Measurements from ENCODE around the gene PTPRN2. TPM values are rescaled to one million over a fixed set of nuclear protein-coding genes. Genes with fewer than 3 reads are reported as not detected.

Gene PTPRN2
- total and polyA plus RNA-seq, 2 of the 8 experiments (the other 6 are each of a cell fraction or from before 2014, with no cell fraction given), result 2.6 to 4.5 TPM

- no peaks in the 10 kb centered on the region for H3K27me3 ChIP-seq (replicated peaks in 1 of 4; ENCODE audit: control insufficient read depth in 3 of 4, extremely low read depth in 1 of 4, insufficient read depth in 3 of 4, low read length in 3 of 4)
- ChIA-PET POLR2A (ENCODE audit: partially characterized antibody) (no interaction called here), CTCF (ENCODE audit: partially characterized antibody) (no interaction called here)
- H4K91ac ChIP-seq (replicated peaks; ENCODE audit: insufficient read length, low read length), result no peak overlapping the region
- H3K4me3 ChIP-seq (ENCODE audit: extremely low read depth in 1 of 4, insufficient read depth in 2 of 4, low read depth in 3 of 4, low read length in 4 of 4), result no peak overlapping the region
- H3K18ac ChIP-seq (ENCODE audit: extremely low read depth, low read length), result no peak overlapping the region
- no peak overlapping the region for H2BK5ac ChIP-seq (ENCODE audit: low read depth, low read length)
- FAIRE-seq (no peak), DNase-seq (ENCODE audit: low read depth in 1 of 2, low spot score in 2 of 2) (no peak)
- peaks cover 7% of the 10 kb centered on the region for H3K23me2 ChIP-seq (ENCODE audit: low read depth, low read length)
- H3K79me2 ChIP-seq (ENCODE audit: control insufficient read depth in 1 of 2, insufficient read depth in 2 of 2, low read length in 2 of 2), result no peaks in the 10 kb centered on the region; a peak in 1 of 4 replicates
- no peak overlapping the region for H3K23ac ChIP-seq (ENCODE audit: insufficient read length)
- no peak overlapping the region for H2BK120ac ChIP-seq (replicated peaks; ENCODE audit: low read depth, low read length)
- H3K9me3 ChIP-seq (ENCODE audit: insufficient read depth in 2 of 2, low read depth in 1 of 2, low read length in 1 of 2), result peaks cover 26 to 62% of the 10 kb centered on the region in 2 experiments
- no peak overlapping the region for H3K27ac ChIP-seq (ENCODE audit: low read depth, low read length)
- H3K9ac ChIP-seq (replicated peaks in 1 of 4; ENCODE audit: extremely low read depth in 1 of 4, low read depth in 3 of 4, low read length in 3 of 4), result no peak overlapping the region
- peaks cover 4% of the 10 kb centered on the region for H3K79me1 ChIP-seq (ENCODE audit: low read depth, low read length)
- no peak overlapping the region for H4K5ac ChIP-seq (ENCODE audit: insufficient read length, low read depth, low read length)
- no peaks in the 10 kb centered on the region; a peak in 1 of 7 replicates for H3K4me1 ChIP-seq (replicated peaks in 1 of 4; ENCODE audit: control insufficient read depth in 3 of 4, insufficient read depth in 4 of 4, low read length in 3 of 4)
- no peak overlapping the region for H2BK12ac ChIP-seq (ENCODE audit: low read depth, low read length)
- H2AFZ ChIP-seq (ENCODE audit: low read length), result no peak overlapping the region
- 86% methylated on average over 9 of the region's 14 CpGs; no CpG with 5 or more reads in 1 of the 2 experiments for WGBS, 2 experiments (ENCODE audit: extremely low coverage in 1 of 2, insufficient coverage in 1 of 2, insufficient read length in 1 of 2, insufficient replicate concordance in 2 of 2, low coverage in 1 of 2, low lambda C conversion rate in 2 of 2, missing lambda C conversion rate in 1 of 2)
- no peak overlapping the region for H2AK5ac ChIP-seq (ENCODE audit: low read depth, low read length)
- H3K56ac ChIP-seq (replicated peaks; ENCODE audit: insufficient read length, low read depth, low read length), result no peak overlapping the region
- TF ChIP-seq CBX8 (IDR thresholded peaks at IDR 0.05; ENCODE audit: borderline replicate concordance, low read depth, low read length), result no peak
- no peak for TF ChIP-seq POLR2A (IDR thresholded peaks at IDR 0.05; ENCODE audit: control extremely low read depth in 1 of 2, low read depth in 2 of 2, low read length in 2 of 2)
- TF ChIP-seq JUND (IDR thresholded peaks at IDR 0.05; ENCODE audit: low read length), result no peak
- no peak for TF ChIP-seq RNF2 (IDR thresholded peaks at IDR 0.05; ENCODE audit: borderline replicate concordance, low read depth, low read length, missing control alignments, poor library complexity, severe bottlenecking)
- no peak for TF ChIP-seq TAF7 (optimal IDR thresholded peaks at IDR 0.05; ENCODE audit: borderline replicate concordance, low read depth, low read length)
- TF ChIP-seq KDM1A (IDR thresholded peaks at IDR 0.05; ENCODE audit: borderline replicate concordance, low read length), result no peak
- no peak for TF ChIP-seq TAF1 (IDR thresholded peaks at IDR 0.05; ENCODE audit: low read depth, low read length)
- no peak for TF ChIP-seq POU5F1 (IDR thresholded peaks at IDR 0.05; ENCODE audit: low read depth, low read length)
- TF ChIP-seq NANOG (IDR thresholded peaks at IDR 0.05; ENCODE audit: insufficient read depth, low read depth, low read length, poor library complexity, severe bottlenecking), result no peak
- TF ChIP-seq EZH2 (IDR thresholded peaks at IDR 0.05; ENCODE audit: low read depth, low read length, severe bottlenecking), result no peak
- H3K36me3 ChIP-seq (ENCODE audit: control insufficient read depth in 2 of 4, insufficient read depth in 4 of 4, low read length in 3 of 4), result peaks cover 0 to 3% (median 0%) of the 10 kb centered on the region in 4 experiments; a peak in 1 of 8 replicates
- no peak overlapping the region for H2BK15ac ChIP-seq (ENCODE audit: low read length)
- H4K8ac ChIP-seq (ENCODE audit: extremely low read depth, insufficient read depth, low read length), result peak overlapping the region; percentile 28; the same call in 1 of the 2 replicates
- H3K4me2 ChIP-seq (ENCODE audit: insufficient read depth in 1 of 2, low read depth in 2 of 2, low read length in 2 of 2), result no peak overlapping the region
- no peak overlapping the region for H3K14ac ChIP-seq (ENCODE audit: insufficient read length)
- no peak overlapping the region for H2BK20ac ChIP-seq (ENCODE audit: low read length)
- H4K20me1 ChIP-seq (replicated peaks in 1 of 2; ENCODE audit: control insufficient read depth in 1 of 2, insufficient read depth in 2 of 2, low read length in 2 of 2), result peaks cover 0 to 7% of the 10 kb centered on the region in 2 experiments
- no peak overlapping the region for H3K4ac ChIP-seq (replicated peaks; ENCODE audit: insufficient read length, low read depth, low read length)
Observed at GRCh38 chr7:158124671-158125079, 462.9 kb downstream of the PTPRN2 start.

Measured in H1 (cell line).